ENCODE measurements around the gene ZNF506.
"Not testable (repeated sequence)": the region's sequence is repeated elsewhere in the genome, so short reads cannot be mapped to it uniquely, and the experiment has no call there.

Gene ZNF506

GRCh38 chr19:19821366-19821951, at the start of gene ZNF506:
Gene ZNF506 (minus strand): TSS chr19:19821750. CDS start chr19:19821603, 147 bp downstream.
- peak; percentile 88 to 94 for DNase-seq (ENCODE audit: low read depth in 2 of 2)

DNA sequence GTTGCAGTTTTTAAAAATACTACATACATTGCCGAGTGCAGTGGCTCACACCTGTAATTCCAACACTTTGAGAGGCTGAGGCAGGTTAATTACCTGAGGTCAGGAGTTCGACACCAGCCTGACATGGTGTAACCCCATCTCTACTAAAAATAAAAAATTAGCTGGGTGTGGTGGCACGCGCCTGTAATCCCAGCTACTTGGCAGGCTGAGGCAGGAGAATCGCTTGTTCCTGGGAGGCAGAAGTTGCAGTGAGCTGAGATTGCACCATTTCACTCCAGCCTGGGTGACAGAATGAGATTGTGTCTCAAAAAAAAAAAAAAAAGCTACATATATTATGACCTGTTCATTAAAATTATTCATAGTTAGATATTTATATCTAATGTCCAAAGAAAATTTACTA, 48.5 kb upstream of the ZNF506 start:
- not testable (repeated sequence) for DNase-seq (ENCODE audit: low read depth in 2 of 2)

DNA sequence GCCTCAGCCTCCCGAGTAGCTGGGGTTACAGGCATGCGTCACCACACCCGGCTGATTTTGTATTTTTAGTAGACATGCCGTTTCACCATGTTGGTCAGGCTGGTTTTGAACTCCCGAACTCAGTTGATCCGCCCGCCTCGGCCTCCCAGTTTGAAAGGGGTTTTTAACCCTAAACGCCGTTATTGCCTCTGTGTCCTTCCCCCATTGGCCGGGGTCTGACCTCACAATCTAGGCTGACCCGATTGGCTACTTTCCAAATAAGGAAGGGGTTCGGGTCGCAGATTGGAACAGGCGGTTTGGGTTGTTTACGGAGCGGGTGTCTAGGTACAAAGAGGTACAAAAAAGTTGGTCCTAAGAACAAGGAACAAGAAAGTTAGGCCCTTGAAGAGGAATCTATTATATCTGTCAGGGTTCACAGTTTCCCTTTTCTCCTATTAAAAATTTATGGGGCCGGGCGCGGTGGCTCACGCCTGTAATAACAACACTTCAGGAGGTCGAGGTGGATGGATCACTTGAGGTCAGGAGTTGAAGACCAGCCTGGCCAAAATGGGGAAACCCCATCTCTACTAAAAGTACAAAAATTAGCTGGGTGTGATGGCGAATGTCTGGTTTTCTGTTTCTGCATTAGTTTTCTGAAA, 45.2 kb upstream of the ZNF506 start:
- peak in 1 of 2 donors; percentile 4 for DNase-seq (ENCODE audit: low read depth in 2 of 2)

- peak; percentile 82 to 91 for DNase-seq (ENCODE audit: low read depth in 2 of 2)
Measured at GRCh38 chr19:19865750-19866610, 44.4 kb upstream of the ZNF506 start, which contains the start of gene ZNF253. Gene ZNF253 (plus strand): TSS chr19:19865882. CDS start chr19:19865997, 115 bp downstream.

DNA sequence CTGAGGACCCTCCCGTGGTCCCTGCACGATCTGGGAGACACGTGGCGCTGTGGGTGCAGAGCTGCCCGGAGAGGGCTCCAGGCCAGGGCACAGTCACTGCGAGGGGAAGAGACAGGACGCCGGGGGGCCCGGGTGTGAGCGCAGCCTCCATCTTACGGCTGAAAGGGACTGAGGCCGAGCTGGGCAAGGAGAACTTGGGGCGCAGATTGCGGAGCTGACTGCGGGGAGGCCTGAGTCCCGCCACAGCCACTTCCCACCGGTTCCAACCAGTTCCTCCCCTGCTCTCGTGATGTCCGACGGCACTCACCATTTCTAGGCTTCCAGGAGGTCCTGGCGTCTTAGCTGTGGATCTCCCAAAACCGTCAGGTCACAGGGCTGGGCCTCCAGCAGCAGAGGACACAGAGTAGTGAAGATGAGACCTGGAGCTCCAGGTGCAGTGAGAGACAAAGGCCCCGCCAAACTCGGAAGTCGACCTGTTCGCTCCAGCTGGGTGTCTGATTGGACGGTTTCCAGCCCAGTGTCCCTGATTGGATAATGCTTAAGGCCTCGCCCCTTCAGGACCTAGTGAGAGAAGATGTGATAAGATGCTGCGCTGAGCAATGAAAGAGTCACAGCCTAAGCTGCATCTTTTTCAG, 39.3 kb upstream of the ZNF506 start:
- peak; percentile 2 to 28 for DNase-seq (ENCODE audit: low read depth in 2 of 2)

DNA sequence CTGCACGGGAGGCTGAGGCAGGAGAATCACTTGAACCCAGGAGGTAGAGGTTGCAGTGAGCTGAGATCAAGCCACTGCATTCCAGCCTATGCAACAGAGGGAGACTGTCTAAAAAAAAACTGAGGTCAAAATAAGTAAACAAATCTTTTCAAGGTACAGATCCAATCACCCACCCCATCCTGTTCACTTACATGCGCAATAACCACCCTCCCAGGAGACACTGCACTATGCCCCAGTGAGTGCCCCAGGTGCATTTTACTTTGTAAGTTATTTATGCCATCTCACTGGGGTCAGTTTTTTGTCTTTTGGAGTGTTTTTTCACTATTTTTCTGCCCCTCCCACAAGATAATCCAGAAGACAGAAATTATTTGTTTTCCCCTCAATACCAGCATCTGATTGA, 37.2 kb upstream of the ZNF506 start:
- DNase-seq (ENCODE audit: low read depth in 2 of 2) = no peak

- not testable (repeated sequence) for DNase-seq (ENCODE audit: low read depth in 2 of 2)
Measured at GRCh38 chr19:19851740-19852139, 30.2 kb upstream of the ZNF506 start.

GRCh38 chr19:19849056-19849455, 27.5 kb upstream of the ZNF506 start:
- no peak for DNase-seq (ENCODE audit: low read depth in 2 of 2)

- no peak for DNase-seq (ENCODE audit: low read depth in 2 of 2)
Measured at GRCh38 chr19:19847781-19848180, 26.2 kb upstream of the ZNF506 start.

DNA sequence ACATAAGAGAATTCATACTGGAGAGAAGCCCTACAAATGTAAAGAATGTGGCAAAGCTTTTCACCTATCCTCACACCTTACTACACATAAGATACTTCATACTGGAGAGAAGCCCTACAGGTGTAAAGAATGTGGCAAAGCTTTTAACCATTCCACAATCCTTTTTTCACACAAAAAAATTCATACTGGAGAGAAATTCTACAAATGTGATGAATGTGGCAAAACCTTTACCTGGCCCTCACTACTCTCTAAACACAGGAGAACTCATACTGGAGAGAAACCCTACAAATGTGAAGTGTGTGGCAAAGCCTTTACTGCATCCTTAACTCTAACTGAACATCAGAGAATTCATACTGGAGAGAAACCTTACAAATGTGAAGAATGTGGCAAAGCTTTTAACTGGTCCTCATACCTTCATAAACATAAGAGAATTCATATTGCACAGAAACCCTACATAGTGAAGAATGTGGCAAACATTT, 14.0 kb upstream of the ZNF506 start:
- DNase-seq (ENCODE audit: low read depth in 2 of 2) = no peak

GRCh38 chr19:19826875-19827274, 5.3 kb upstream of the ZNF506 start:
- no peak for DNase-seq (ENCODE audit: low read depth in 2 of 2)

GRCh38 chr19:19823916-19824315, 2.4 kb upstream of the ZNF506 start:
- no peak for DNase-seq (ENCODE audit: low read depth in 2 of 2)

DNA sequence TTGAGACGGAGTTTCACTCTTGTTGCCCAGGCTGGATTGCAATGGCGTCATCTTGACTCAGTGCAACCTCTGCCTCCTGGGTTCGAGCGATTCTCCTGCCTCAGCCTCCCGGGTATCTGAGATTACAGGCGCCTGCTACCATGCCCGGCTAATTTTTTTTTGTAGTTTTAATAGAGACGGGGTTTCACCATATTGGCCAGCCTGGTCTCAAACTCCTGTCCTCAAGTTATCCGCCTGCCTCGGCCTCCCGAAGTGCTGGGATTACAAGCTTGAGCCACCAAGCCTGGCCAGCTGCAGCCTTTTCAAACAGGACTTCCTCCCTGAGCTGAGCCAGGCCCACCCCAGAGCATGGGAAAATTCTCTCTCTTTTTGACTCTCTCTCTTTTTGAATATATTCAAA, 426 bp upstream of the ZNF506 start:
- DNase-seq (ENCODE audit: low read depth in 2 of 2) = not testable (repeated sequence)

- no peak for DNase-seq (ENCODE audit: low read depth in 2 of 2)
Measured at GRCh38 chr19:19820774-19821320, 703 bp downstream of the ZNF506 start.

DNA sequence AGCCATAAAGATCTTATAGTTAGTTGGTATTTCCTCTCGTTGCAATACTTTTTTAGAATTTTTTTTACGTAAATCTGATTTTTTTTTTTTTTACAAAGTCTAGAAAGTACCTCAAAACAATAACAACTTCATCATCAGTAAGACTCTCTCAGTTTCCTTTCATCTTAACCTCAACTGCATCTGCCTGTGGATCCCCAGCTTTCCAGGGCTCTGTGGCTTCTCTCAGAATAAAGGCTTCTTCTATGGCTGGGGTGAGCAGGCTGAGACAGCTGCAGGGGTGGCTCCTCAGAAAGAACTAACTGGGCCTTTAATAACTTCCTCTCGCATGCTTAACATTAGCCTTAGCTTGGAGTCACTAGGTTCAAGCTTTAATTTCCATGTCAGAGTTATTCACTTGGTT, 4.2 kb downstream of the ZNF506 start:
- peak in 1 of 2 donors; percentile 23 for DNase-seq (ENCODE audit: low read depth in 2 of 2)

DNA sequence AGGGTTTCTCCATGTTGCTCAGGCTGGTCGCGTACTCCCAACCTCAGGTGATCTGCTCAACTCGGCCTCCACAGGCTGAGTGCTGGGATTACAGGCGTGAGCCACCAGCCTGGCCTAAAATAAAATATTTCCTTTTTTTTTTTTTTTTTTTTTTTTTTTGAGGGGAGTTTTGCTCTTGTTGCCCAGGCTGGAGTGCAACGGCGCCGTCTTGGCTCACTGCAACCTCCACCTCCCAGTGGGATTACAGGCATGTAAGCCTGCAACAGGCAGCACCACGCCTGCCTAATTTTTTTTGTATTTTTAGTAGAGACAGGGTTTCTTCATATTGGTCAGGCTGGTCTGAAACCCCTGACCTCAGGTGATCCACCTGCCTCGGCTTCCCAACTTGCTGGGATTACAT, 4.9 kb downstream of the ZNF506 start:
- no peak for DNase-seq (ENCODE audit: low read depth in 2 of 2)

GRCh38 chr19:19811999-19812398, 9.6 kb downstream of the ZNF506 start:
- not testable (repeated sequence) for DNase-seq (ENCODE audit: low read depth in 2 of 2)

DNA sequence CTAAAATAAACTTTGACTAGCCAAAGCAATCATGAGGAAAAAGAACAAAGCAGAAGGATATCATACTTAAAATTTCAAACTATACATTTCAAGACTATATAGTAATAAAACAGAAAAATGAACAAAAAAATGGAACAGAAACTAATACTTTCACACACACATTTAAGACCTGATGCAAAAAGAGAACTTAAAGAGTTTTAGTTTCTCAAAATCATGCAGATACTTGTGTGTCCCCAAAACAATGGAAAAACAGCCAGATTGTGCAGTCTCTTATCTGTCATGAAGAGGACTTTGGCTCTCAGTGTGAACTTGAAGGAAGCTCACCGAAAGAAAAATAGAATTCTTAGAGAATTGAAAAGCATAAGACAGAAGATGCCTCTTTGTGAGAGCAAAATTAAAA, 16.1 kb downstream of the ZNF506 start:
- no peak for DNase-seq (ENCODE audit: low read depth in 2 of 2)

- no peak for DNase-seq (ENCODE audit: low read depth in 2 of 2)
Measured at GRCh38 chr19:19788015-19788414, 33.5 kb downstream of the ZNF506 start.

GRCh38 chr19:19785476-19785875, 36.1 kb downstream of the ZNF506 start:
- DNase-seq (ENCODE audit: low read depth in 2 of 2) = not testable (repeated sequence)

GRCh38 chr19:19782783-19783182, 38.8 kb downstream of the ZNF506 start:
- no peak for DNase-seq (ENCODE audit: low read depth in 2 of 2)

- not testable (repeated sequence) for DNase-seq (ENCODE audit: low read depth in 2 of 2)
Measured at GRCh38 chr19:19781791-19782190, 39.8 kb downstream of the ZNF506 start.

Data from stimulated activated CD8-positive, alpha-beta memory T cell treated with anti-CD3 and anti-CD28 coated beads, Interleukin-15, amount 100 ng/mL, for 4 hours (primary cell).